Measurements from ENCODE around the gene SOX6. TPM values are rescaled to one million over a fixed set of nuclear protein-coding genes. Genes with fewer than 3 reads are reported as not detected.

SOX6 gene
- total and polyA plus RNA-seq, 2 of the 13 experiments (the other 11 are each of a cell fraction or from before 2014, with no cell fraction given): 2.6 to 11.2 TPM

DNA sequence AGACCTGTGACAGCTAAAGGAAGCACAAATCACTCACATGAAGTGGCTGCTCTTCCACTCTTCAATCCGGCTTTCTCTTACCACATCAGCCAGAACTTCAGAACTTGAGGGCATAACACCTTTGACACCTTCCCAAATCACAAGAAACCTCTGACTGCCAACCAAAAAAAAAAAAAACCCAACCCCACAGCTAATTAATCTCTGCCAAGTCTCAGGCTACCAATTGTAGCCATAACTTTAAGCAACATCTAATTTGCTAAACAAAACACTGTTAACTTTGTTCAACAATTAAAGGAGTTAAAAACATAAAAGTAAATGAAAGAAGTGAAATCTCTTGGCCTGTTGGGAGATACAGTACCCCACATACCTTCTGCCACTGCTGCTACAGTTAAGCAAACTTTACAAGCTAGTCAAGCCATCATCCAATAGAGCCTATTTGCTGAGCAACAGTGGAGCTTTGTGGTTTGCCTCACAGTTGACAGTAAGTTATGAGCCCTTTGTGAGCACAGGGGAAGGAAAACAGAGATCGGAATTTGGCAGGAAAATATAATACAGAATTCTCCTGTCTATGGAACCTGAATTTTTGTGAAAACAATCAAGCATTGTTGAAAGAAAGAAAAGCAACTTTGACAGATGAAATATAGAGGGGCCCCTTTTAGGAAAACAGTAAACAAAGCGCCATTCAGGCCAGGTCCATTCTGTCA is at the start of gene SOX6 (continued):
- TF ChIP-seq KAT8 (CRISPR knock-in tag; IDR thresholded peaks at IDR 0.05) (0 out of 2 replicates have a peak, but pooled peaks have one; percentile 25), ZKSCAN5 (CRISPR knock-in tag; IDR thresholded peaks at IDR 0.05) (no peak), ZNF709 (CRISPR knock-in tag; IDR thresholded peaks at IDR 0.05) (no peak), PHB2 (IDR thresholded peaks at IDR 0.05; ENCODE audit: partially characterized antibody) (no peak), FOXP1 (IDR thresholded peaks at IDR 0.05) (no peak), FOXP1 (CRISPR knock-in tag; IDR thresholded peaks at IDR 0.05) (0 out of 2 replicates have a peak, but pooled peaks have one; percentile 24), SOX5 (CRISPR knock-in tag; IDR thresholded peaks at IDR 0.05; ENCODE audit: borderline replicate concordance) (peak; percentile 91), DPF2 (CRISPR knock-in tag; IDR thresholded peaks at IDR 0.05; ENCODE audit: borderline replicate concordance, low read depth) (no peak), CBX2 (IDR thresholded peaks at IDR 0.05; ENCODE audit: low read depth, low read length) (no peak), CBX2 (CRISPR knock-in tag; IDR thresholded peaks at IDR 0.05; ENCODE audit: low read depth) (no peak), ELF3 (CRISPR knock-in tag; IDR thresholded peaks at IDR 0.05) (no peak; the same call in 1 of the 2 replicates), ZNF558 (CRISPR knock-in tag; IDR thresholded peaks at IDR 0.05; ENCODE audit: borderline replicate concordance) (no peak), BRD4 (CRISPR knock-in tag; IDR thresholded peaks at IDR 0.05) (no peak), CEBPG (CRISPR knock-in tag; IDR thresholded peaks at IDR 0.05) (peak; percentile 55), ZFYVE20 (CRISPR knock-in tag; IDR thresholded peaks at IDR 0.05; ENCODE audit: borderline replicate concordance, low read depth) (no peak), NFYB (CRISPR knock-in tag; IDR thresholded peaks at IDR 0.05) (no peak), TRIM24 (CRISPR knock-in tag; IDR thresholded peaks at IDR 0.05) (no peak), SNRNP70 (IDR thresholded peaks at IDR 0.05; ENCODE audit: low read depth, low read length) (no peak), ZBTB7A (CRISPR knock-in tag; IDR thresholded peaks at IDR 0.05) (no peak), ZNF205 (CRISPR knock-in tag; IDR thresholded peaks at IDR 0.05) (no peak), ZSCAN22 (CRISPR knock-in tag; IDR thresholded peaks at IDR 0.05) (no peak), SRF (IDR thresholded peaks at IDR 0.05; ENCODE audit: low read depth, low read length) (no peak), ZNF232 (CRISPR knock-in tag; IDR thresholded peaks at IDR 0.05; ENCODE audit: borderline replicate concordance) (no peak), SP2 (CRISPR knock-in tag; IDR thresholded peaks at IDR 0.05) (no peak), PITX1 (CRISPR knock-in tag; IDR thresholded peaks at IDR 0.05) (no peak), CREB3 (CRISPR knock-in tag; IDR thresholded peaks at IDR 0.05) (no peak), ZNF33B (CRISPR knock-in tag; IDR thresholded peaks at IDR 0.05) (no peak), FOXJ3 (CRISPR knock-in tag; IDR thresholded peaks at IDR 0.05; ENCODE audit: borderline replicate concordance) (peak; percentile 47), ZNF431 (CRISPR knock-in tag; IDR thresholded peaks at IDR 0.05; ENCODE audit: borderline replicate concordance, low read depth) (no peak), ZBTB4 (CRISPR knock-in tag; IDR thresholded peaks at IDR 0.05; ENCODE audit: borderline replicate concordance) (no peak), ZNF501 (CRISPR knock-in tag; IDR thresholded peaks at IDR 0.05) (no peak), TGIF2 (CRISPR knock-in tag; IDR thresholded peaks at IDR 0.05) (0 out of 2 replicates have a peak, but pooled peaks have one; percentile 43)
